ENCODE measurements around the gene ZSCAN1.
"Not testable (repeated sequence)": the region's sequence is repeated elsewhere in the genome, so short reads cannot be mapped to it uniquely, and the experiment has no call there.

The ZSCAN1 gene, protein sequence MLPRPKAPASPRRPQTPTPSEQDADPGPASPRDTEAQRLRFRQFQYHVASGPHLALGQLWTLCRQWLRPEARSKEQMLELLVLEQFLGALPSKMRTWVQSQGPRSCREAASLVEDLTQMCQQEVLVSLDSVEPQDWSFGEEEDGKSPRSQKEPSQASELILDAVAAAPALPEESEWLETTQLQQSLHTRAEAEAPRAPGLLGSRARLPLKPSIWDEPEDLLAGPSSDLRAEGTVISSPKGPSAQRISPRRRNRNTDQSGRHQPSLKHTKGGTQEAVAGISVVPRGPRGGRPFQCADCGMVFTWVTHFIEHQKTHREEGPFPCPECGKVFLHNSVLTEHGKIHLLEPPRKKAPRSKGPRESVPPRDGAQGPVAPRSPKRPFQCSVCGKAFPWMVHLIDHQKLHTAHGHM

DNA sequence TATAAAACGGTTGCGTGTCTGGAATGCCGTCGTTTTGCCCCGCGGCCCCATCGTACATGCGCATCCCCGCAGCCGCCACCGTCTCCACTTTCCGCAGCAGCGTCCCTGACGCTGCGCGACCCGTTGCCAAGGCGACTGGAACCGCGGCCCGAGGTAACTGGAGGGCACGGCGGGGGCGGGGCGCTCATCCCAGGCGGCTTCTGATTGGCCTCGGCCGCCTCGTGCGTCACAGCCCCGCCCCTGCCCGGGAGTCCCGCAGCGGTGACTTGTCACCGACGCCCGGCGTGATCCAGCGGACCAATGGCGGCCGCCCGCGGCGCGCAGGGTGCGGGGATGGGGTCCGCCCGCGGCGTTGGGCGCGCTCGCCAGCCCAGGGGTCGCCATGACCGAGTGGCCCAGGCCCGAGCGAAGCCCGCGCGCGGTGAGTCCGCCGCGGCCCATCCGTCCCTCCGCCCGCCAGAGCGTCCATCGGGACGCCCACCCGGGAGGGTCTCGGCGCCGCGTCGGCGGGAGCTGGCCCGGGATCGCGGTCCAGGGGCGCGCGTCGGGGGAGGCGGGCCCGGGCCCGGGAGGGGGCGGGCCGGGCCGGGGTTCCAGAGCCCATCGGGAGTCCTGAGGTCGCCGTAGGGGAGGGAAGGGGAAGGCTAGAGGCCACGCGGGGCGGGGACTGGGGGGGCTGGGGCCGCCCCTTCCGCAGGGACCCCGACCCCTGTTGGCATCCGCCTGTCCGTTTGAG lies at the start of gene ZSCAN1:
ZSCAN1 (plus strand) TSS at position 285 of the 736 bp plus-strand sequence. CDS start 3,812 bp downstream, outside the sequence.
- DNase-seq (ENCODE audit: low spot score): peak; percentile 58

DNA sequence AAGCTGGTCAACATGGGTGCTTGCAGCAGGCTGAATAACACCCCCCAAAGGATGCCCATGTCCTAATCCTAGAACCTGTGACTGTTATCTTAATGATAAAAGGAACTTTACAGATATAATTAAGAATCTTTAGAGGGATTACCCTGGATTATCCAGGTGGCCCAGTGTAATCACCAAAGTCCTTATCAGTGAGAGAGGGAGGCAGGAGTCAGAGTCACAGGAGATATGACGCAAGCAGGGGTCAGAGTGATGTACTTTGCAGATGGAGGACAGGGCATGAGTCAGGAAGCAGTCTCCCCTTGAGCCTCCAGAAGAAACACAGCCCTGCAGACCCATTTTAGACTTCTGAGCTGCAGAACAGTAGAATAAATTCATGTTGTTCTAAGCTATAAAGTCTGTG lies 41.0 kb upstream of the ZSCAN1 start:
- no peak for DNase-seq (ENCODE audit: low spot score)

DNA sequence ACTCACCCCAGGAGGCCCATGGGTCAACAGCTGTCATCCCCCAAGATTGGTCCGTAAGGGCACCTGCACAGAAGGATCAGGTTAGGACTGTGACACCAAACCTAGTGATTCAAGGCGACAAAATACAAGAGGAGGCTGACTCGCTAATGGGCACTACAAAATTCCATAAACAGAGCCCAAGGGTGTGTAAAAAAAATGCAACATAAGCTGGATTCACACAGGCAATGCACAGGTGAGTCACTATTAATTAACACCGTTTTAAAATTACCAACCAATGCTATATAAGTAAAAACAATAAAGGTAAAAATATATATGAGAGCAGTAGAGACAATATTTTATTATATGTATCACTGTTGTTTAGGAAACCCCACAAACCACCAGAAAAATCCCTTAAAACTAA lies 33.1 kb upstream of the ZSCAN1 start:
- no peak for DNase-seq (ENCODE audit: low spot score)

DNA sequence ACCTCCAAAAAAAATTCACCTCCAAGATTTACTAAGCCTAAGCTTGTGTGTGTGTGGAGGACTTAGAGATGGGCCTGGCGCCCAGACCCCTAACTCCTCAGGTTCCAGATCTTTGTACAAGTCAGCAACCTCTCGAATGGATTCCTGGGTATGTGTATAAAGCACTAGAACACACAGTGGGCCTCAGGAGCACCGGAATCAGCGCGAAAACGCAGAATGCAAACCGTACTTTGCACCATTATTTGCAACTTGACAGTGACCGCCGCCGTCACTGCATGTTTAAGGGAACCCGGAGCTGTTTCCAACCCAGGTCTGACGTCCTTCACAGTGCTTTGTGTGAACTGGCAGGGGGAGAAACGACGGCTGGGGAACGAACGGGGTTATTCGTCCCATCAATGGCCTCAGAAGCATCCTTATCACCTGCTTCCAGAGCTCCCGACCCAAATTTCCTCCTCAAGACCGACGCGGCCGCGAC lies 31.9 kb upstream of the ZSCAN1 start:
- DNase-seq (ENCODE audit: low spot score): peak; percentile 8

DNA sequence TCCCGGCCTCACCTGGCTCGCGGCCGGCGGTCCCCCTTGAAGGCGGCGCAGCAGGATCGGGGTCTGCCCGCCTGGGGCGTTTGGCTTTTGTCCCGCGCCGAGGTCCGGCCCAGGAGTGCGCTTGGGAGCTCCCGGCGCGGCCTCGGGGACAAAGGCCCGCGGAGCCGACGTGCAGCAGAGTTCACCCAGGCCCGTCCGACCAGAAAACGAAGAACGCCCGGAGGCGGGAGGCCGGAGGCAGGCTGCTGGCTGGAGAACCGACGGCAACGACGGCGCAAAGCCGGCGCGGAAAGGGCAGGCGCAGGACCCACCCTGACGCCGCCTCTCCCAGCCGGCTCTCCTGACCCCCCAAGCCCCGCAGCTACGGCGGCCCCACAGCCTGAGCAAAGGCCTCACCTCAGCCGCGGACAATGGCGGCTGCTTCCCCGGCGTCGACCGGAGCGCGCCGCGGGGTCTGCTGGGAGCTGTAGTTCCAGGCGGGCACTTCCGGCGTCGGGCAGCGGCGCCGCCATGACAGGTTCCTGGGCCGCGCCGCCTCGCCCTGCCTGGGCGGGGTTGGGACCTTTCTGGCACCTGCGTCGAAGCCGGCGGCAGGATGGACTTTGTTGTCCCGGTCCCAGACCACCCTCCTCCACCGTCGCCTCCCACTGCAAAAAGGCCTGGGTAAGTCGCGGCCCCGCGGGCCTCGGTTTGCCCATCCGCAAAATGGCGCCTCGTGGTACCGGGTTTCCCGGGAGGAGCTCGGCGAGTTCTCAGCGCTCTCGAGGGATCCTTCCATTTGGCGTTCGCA lies 31.2 kb upstream of the ZSCAN1 start, which contains the start of gene ZNF606:
ZNF606 (minus strand) TSS at position 437 of the 790 bp plus-strand sequence. CDS start 1,501 bp downstream, outside the sequence.
- DNase-seq (ENCODE audit: low spot score): peak; percentile 82

DNA sequence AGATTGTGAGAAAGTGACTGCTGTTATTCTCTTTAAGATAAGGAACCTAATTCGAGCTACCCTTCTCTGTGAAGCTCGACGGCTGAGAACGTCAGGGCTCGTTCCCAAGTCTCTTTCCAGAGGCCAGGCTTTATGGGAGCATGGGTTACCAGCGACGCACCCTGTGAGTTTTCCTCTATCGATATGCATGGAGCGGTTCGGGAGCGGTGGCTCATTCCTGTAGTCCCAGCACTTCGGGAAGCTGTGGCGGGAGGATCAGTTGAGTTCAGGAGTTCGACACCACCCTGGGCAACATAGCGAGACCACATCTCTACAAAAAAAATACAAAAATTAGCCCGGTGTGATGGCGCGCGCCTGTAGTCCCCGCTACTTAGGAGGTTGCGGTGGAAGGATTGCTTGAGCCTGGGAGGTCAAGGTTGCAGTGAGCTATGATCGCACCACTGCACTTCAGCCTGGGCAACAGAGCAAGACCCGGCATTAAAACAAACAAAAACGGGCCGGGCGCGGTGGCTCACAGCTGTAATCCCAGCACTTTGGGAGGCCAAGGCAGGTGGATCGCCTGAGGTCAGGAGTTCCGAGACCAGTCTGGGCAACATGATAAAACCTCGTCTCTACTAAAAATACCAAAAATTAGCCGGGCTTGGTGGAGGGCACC lies 30.5 kb upstream of the ZSCAN1 start:
- DNase-seq (ENCODE audit: low spot score): peak; percentile 13

DNA sequence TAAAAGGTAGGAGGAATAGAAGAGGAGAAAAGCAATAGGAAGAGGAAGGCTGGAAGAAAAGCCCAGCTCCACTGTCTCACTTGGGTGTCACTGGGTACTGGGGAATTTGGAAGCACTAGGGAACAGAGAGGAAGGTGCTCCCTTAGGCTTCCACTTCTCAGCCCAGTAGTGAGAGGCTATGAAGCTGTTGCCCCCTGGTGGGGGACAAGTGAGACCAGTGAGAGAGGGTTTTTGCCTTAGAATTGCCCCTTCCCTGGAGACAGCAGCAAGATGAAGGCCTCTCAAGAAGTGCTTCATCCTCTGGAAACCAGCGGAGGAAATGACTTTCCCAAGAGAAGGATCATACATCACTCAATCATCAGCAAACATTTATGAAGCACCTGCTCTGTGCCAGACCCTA lies 26.5 kb upstream of the ZSCAN1 start:
- no peak for DNase-seq (ENCODE audit: low spot score)

DNA sequence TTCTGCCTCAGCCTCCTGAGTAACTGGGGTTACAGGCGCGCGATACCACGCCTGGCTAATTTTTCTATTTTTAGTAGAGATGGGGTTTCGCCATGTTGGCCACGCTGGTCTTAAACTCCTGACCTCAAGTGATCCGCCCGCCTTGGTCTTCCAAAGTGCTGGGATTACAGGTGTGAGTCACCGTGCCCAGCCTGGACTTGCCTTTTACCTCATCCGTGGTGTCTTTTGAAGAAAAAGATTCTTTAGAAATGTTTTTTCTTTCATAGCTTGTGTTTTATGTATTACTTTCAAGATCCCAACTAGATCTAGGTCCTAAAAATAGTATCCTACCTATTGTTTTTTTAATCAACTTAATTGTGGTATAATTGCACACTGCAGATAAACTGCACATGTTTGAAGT lies 24.9 kb upstream of the ZSCAN1 start:
- not testable (repeated sequence) for DNase-seq (ENCODE audit: low spot score)

DNA sequence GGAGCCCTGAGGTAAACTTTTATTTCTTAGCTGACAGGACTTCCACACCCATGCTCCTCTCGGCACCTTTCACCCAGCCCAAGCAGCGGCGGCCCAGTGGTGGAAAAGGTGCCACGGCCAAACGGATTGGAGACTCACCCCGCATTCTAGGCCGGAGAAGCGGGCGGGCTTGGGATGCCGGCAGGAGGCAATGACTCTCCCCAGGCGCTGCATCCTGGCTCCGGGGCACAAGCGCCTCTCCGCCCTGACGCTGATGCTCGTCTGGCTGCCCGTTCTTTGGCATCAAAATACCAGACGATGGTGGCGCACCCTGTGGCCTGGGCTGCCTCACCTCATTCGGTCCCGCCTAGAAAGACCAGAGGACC lies 24.5 kb upstream of the ZSCAN1 start:
- DNase-seq (ENCODE audit: low spot score): peak; percentile 3

DNA sequence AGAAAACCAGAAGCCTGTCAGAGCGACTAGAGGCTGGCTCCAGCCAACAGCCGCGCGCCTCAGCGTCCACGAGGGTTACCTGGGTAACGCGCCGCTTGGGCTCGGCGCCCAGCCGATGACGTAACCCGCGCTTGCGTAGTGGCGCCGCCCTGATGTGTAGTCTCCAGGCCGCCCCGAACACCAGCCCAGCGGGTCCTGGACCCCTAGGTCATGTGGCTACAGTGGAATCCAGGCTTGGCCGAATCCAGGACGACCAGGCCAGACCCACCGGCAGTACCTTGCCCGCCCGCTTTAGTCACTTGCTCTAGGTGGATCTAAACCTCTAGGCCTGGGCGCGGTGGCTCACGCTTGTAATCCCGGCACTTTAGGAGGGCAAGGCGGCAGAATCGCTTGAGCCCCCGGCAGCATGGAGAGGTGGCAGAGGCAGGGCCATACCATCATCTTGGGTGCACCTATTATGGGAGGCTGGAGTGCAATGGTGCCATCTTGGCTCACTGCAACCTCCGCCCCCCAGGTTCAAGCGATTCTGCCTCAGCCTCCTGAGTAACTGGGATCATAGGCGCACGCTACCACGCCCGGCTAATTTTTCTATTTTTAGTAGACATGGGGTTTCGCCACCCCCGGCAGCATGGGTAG lies 24.0 kb upstream of the ZSCAN1 start:
- DNase-seq (ENCODE audit: low spot score): peak; percentile 57

DNA sequence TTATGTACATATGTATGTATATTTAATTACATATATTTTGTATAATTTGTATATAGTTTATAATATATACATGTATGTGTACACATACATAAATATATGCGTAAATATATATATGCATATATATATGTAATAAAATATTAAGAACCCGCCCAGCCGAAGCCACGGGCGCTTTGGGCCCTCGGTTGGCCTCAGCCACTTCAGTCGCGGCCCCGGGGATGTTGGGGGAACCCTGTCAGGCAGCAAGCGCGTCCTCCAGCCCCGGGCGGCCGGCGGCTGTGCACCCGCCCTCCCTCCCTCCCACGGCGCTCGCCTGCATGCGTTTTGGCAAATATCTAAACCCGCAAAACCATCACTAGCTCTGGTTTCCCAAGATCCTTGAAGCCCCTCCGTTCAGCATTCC lies 23.3 kb upstream of the ZSCAN1 start:
- DNase-seq (ENCODE audit: low spot score): no peak

DNA sequence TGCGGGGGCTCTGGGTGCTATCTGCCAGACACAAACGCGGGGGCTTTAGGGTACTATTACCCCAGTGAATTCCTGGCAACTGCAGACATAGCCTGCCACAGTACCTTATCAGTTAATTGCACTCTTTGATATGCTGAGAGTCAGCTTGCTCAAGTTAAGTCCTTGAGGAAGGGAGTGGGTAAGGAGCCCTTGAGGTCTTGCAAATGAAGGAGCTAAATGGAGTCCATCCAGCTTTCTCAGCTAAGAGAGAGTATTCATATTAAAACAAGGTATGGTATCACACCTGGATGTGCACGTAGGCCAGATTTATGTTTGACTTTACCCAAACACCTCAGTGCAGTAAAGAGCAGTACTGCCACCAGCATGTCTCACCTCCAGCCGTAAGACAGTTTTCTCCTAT lies 19.7 kb upstream of the ZSCAN1 start:
- no peak for DNase-seq (ENCODE audit: low spot score)

DNA sequence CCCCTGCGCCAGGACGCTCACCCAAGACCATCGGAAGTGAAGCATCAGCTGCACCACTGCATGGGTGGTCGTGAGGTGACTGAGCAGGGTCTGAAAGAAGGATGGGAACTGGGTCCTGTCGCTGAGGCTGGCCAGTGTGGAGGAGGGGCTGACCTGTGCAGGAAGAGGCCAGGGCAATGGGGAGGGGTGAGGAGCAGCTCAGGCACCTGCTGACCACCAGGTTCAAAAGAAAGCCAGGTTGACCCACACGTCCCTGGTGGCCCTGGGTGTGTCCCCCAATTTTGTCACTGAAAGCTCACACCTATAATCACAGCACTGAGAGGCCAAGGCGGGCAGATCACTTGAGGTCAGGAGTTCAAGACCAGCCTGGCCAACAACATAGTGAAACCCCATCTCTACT lies 13.7 kb upstream of the ZSCAN1 start:
- no peak for DNase-seq (ENCODE audit: low spot score)

DNA sequence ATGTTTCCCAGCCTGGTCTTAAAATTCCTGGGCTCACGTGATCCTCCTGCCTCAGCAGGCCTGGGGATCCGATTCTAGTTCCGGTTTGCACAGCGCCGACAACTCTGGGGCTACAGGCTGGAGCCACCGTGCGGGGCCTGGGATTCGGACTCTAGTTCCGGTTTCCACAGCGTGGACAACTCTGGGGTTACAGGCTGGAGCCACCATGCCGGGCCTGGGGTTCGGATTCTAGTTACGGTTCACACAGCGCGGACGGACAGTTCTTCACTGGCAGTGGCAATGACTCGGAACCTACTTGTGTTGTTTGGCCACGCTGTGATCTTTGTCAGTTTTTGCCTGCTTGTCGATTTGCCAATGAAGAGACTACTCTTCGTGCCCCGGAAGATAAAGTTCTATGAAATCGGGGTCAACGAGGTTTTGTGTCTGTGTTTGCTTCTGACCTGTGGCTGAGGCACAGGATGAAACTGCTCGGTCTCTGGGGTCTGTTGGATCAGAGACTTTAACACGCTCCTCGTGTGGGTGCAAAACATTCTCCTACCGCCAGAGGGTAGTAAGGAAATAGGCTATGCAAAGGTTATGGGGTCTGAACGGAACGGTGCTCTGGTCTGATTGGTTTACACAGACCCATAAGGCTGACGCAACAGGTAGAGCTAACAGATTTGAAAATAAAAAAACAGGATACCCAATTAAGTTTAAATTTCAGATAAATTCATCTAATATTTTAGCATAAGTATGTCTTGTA lies 12.1 kb upstream of the ZSCAN1 start:
- peak; percentile 20 for DNase-seq (ENCODE audit: low spot score)

DNA sequence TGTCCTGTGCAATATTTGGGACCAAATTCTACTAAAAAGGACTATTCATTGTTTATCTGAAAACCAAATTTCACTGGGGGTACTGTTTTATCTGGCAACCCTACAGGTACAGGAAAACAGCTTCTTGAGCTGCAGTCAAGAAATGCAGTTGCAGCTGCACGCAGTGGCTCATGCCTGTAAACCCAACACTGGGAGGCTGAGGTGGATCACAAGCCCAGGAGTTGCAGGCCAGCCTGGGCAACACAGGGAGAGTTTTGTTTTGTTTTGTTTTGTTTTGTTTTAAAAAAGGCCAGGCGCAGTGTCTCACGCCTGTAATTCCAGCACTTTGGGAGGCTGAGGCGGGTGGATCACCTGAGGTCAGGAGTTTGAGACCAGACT lies 11.6 kb upstream of the ZSCAN1 start:
- DNase-seq (ENCODE audit: low spot score): no peak

DNA sequence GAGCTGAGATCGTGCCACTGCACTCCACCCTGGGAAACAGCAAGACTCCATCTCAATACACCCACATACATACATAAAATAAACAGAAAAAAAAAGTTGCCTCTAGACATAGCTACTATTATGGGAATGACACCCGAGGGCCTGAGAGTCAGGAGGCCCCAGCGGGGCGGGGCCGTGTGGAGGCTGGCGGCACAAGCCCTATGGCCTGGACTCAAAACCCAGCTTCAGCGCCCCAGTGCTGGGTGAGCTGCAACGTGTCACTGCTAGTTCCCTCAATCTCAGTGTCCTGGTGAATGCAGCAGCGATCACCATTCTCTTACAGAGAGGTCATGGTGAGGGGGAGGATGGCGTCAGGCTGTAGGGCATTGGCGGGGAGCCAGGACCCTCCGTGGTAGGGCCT lies 9.2 kb upstream of the ZSCAN1 start:
- DNase-seq (ENCODE audit: low spot score): no peak

DNA sequence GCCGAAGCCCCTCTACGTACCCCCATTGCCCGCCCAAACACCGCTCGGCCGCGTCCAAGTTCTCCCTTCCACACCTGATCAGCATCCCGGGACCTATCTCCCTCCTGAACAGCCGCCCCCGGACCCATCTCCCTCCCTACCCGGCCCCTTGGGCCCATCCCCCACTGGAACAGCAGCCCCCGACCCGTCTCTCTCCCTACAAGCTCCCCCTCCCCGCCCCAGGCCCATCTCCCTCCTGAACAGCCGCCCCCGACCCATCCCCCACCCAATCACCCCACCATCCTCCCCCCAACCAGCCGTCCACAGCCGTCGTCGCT lies 610 bp downstream of the ZSCAN1 start:
- no peak for DNase-seq (ENCODE audit: low spot score)

DNA sequence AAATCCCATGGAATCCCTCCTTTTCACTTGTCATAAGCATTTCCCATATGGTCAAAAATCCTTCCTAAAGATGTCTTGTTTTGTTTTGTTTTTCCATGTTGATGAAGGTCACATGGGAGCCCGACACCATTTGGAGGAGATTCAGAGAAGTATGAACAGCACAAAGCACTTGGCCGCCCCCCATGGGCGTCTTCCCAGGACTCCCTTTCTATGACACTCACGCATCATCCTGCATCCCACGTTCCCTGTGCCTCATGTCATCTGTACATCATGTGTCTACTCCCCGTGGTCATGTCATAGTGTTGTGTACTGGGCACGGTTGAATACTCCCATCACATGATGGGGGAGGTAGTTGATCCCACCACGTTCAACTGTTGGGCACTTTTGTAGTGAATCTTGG lies 2.0 kb downstream of the ZSCAN1 start:
- DNase-seq (ENCODE audit: low spot score): no peak

DNA sequence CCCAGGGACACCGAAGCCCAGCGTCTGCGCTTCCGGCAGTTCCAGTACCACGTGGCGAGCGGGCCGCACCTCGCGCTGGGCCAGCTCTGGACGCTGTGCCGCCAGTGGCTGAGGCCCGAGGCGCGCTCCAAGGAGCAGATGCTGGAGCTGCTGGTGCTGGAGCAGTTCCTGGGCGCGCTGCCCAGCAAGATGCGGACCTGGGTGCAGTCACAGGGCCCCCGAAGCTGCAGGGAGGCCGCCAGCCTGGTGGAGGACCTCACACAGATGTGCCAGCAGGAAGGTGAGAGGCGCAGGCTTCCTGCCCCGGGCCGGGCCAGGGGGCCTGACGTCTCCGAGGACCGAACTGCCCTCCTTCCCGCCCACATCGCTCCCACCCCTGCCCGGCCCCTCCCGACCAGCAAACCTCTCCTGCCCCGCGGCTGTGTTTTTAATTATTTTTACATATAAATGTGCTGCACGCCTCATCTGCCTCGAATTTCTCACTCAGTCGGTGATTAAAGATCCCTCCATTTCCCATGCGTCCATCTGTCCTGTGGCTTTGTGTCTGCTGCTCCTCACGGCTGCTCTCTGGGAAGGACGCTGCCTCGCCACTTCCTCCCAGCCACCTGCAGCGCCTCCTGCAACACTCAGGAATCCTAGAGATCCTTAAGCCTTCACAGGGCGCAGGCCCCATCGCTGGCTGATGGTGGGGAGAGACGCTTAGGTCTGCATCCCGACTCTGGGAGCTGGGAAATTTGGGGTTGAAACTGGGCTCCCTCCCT lies 4.3 kb downstream of the ZSCAN1 start:
- no peak for DNase-seq (ENCODE audit: low spot score)

DNA sequence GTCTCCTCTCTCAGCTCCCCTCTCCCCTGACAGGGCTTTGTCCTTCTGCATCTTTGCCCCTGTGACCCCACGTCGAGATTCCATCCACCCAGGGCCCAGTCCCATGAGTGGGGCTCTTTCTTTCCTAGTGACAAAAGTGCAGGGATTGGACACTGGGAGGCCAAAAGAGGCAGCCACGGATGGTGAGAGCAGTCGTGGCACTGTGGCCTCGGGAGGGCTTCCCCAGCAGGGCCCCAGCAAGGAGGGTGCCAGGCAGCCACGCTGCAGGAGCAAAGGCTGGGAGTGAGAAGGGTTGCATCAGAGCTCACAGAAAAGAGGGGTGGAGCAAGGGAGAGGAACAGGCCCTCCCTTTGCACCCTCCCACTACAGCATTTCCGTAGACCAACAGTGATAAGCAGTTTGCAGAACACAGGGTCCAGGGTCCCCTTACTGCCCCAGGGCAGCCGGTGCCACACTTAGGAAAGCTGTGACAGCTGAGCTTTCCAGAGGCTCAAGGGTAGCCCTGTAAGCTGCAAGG lies 4.9 kb downstream of the ZSCAN1 start:
- DNase-seq (ENCODE audit: low spot score): no peak

Data from kidney capillary endothelial cell (primary cell).